Liver (tissue), 9 donors: ENCODE results near the gene HSPA12B. TPM values are rescaled to one million over a fixed set of nuclear protein-coding genes. Genes with fewer than 3 reads are reported as not detected.

Experiments used
- DNase-seq: peaks from one replicate; pipeline ENCODE4 v3.0.0-alpha.2; 2017; ENCODE audit warnings: low spot score
- H3K27ac ChIP-seq, 2 donors: one replicate each; pipeline ENCODE4 v1.7.0; 2013; ENCODE audit warnings: inconsistent platforms in 2 of 2, low read length in 2 of 2, control low read depth in 1 of 2, low read depth in 1 of 2, mild to moderate bottlenecking in 1 of 2
- H3K27me3 ChIP-seq, 4 donors: one replicate each; pipeline versions ENCODE4 v1.6.1 to v1.7.0; 2013; ENCODE audit warnings: low read length in 3 of 4, inconsistent platforms in 1 of 4, mild to moderate bottlenecking in 1 of 4, moderate library complexity in 1 of 4; ENCODE audit not compliant: control insufficient read depth in 4 of 4, insufficient read depth in 4 of 4
- H3K36me3 ChIP-seq, 4 donors: one replicate each; pipeline versions ENCODE4 v1.6.1 to v1.7.0; 2013; ENCODE audit warnings: low read length in 3 of 4, mild to moderate bottlenecking in 3 of 4, low read depth in 1 of 4, moderate library complexity in 1 of 4; ENCODE audit not compliant: control insufficient read depth in 4 of 4, insufficient read depth in 3 of 4
- H3K4me1 ChIP-seq, 4 donors: one replicate each; pipeline versions ENCODE4 v1.6.1 to v1.7.0; 2013; ENCODE audit warnings: low read length in 3 of 4, mild to moderate bottlenecking in 3 of 4, moderate library complexity in 1 of 4; ENCODE audit not compliant: control insufficient read depth in 4 of 4, insufficient read depth in 4 of 4
- H3K4me3 ChIP-seq, 3 donors: one replicate each; pipeline versions ENCODE4 v1.6.1 to v1.7.0; 2013; ENCODE audit warnings: low read length in 3 of 3, control low read depth in 1 of 3, low read depth in 1 of 3, mild to moderate bottlenecking in 1 of 3
- H3K9ac ChIP-seq, 2 donors: one replicate each; pipeline ENCODE4 v1.7.0; 2013; ENCODE audit warnings: low read length in 2 of 2, mild to moderate bottlenecking in 2 of 2, moderate library complexity in 2 of 2, control low read depth in 1 of 2, low read depth in 1 of 2
- H3K9me3 ChIP-seq, 4 donors: one replicate each; pipeline versions ENCODE4 v1.6.1 to v1.7.0; 2013; ENCODE audit warnings: low read length in 3 of 4; ENCODE audit not compliant: control insufficient read depth in 4 of 4
- ATF3 ChIP-seq: IDR thresholded peaks from 2 replicates; pipeline ENCODE4 v1.6.1; 2016; ENCODE audit warnings: antibody characterized with exemption
- CTCF ChIP-seq: fragments of 150-350 bp; IDR thresholded peaks from 2 replicates; pipeline ENCODE4 v1.5.1; 2017; ENCODE audit warnings: improper control_type of control experiment, low read depth, low read length; ENCODE audit not compliant: missing input control
- EGR1 ChIP-seq, 2 donors: IDR thresholded peaks; 2 replicates each; pipeline ENCODE4 v1.6.1; 2016 to 2018; ENCODE audit warnings: antibody characterized with exemption in 2 of 2, low read depth in 2 of 2
- FOXA1 ChIP-seq: IDR thresholded peaks from 2 replicates; pipeline ENCODE4 v1.6.1; 2016; ENCODE audit warnings: antibody characterized with exemption
- HNF4G ChIP-seq: IDR thresholded peaks from 2 replicates; pipeline ENCODE4 v1.6.1; 2016; ENCODE audit warnings: antibody characterized with exemption
- JUND ChIP-seq, 2 donors: IDR thresholded peaks; 2 replicates each; pipeline ENCODE4 v1.6.1; 2016; ENCODE audit warnings: antibody characterized with exemption in 2 of 2
- MAX ChIP-seq: IDR thresholded peaks from 2 replicates; pipeline ENCODE4 v1.6.1; 2016; ENCODE audit warnings: antibody characterized with exemption
- NR2F2 ChIP-seq: IDR thresholded peaks from 2 replicates; pipeline ENCODE4 v1.6.1; 2016; ENCODE audit warnings: antibody characterized with exemption
- RAD21 ChIP-seq, 2 donors: IDR thresholded peaks; 2 replicates each; pipeline ENCODE4 v1.6.1; 2016; ENCODE audit warnings: antibody characterized with exemption in 2 of 2, mild to moderate bottlenecking in 2 of 2
- REST ChIP-seq: IDR thresholded peaks from 2 replicates; pipeline ENCODE4 v1.6.1; 2016; ENCODE audit warnings: antibody characterized with exemption, mild to moderate bottlenecking
- RXRA ChIP-seq, 2 donors: IDR thresholded peaks; 2 replicates each; pipeline ENCODE4 v1.6.1; 2017 to 2018; ENCODE audit warnings: antibody characterized with exemption in 2 of 2, mild to moderate bottlenecking in 1 of 2
- SP1 ChIP-seq: IDR thresholded peaks from 2 replicates; pipeline ENCODE4 v1.6.1; 2018; ENCODE audit warnings: antibody characterized with exemption, mild to moderate bottlenecking
- TAF1 ChIP-seq: conservative IDR thresholded peaks from 2 replicates; pipeline ENCODE4 v1.6.1; 2016; ENCODE audit warnings: antibody characterized with exemption, mild to moderate bottlenecking
- YY1 ChIP-seq: IDR thresholded peaks from 2 replicates; pipeline ENCODE4 v1.6.1; 2016; ENCODE audit warnings: antibody characterized with exemption, mild to moderate bottlenecking
- WGBS: extraction: QIAGEN DNeasy Blood & Tissue Kit; methylation state at CpG from one replicate; pipeline ENCODE4 v1.1.7; 2013; 5-methylcytosine and 5-hydroxymethylcytosine counted together
- polyA plus RNA-seq, 2 donors: library from polyadenylated mRNA; stranded (reverse) in 1 of 2; unstranded in 1 of 2; fragments of 200-250 nt in 1 of 2; fragments of >200 nt in 1 of 2; fragmentation: Nextera tagmentation in 1 of 2; extraction: Ambion mirVana in 1 of 2; gene quantifications; one replicate each; pipeline versions ENCODE4 v1.2.1 to v1.2.3, GENCODE V29; 2013 to 2015
- total RNA-seq, 2 donors: library from RNA; depleted of rRNA; stranded (reverse); fragments of >200 nt; gene quantifications; one replicate each; pipeline ENCODE4 v1.2.3, GENCODE V29; 2014
- donor health status: healthy.
- donor health status: healthy.
- donor health status: healthy.
- donor health status: healthy.
- donor health status: healthy.

HSPA12B gene
- total and polyA plus RNA-seq, 4 donors = 0.72 to 1.8 (median 0.87) TPM

- TF ChIP-seq CTCF (no peak), NR2F2 (no peak), YY1 (no peak), FOXA1 (no peak)
Observed at GRCh38 chr20:3786126-3786484, 53.6 kb downstream of the HSPA12B start (continued).

GRCh38 chr20:3786665-3787323 lies 54.3 kb downstream of the HSPA12B start, which contains the start of gene CENPB:
CENPB (minus strand) TSS chr20:3786740; CDS start chr20:3786483, 257 bp downstream.
- WGBS = 3% methylated on average over 70 of the region's 70 CpGs
- Histone ChIP-seq H3K9ac (peak within 1 kb of the TSS in 1 of 2 donors; percentile 76), H3K4me1 (peaks cover 10 to 30% (median 19%) of the 10 kb centered on the region in 4 donors), H3K36me3 (peaks cover 0 to 5% (median 0%) of the 10 kb centered on the region in 4 donors), H3K27me3 (no peaks in the 10 kb centered on the region), H3K27ac (peak within 1 kb of the TSS; percentile 62 to 72), H3K9me3 (no peaks in the 10 kb centered on the region), H3K4me3 (peak within 1 kb of the TSS; percentile 76 to 89 (median 80))
- TF ChIP-seq MAX (no peak), REST (peak; percentile 94), EGR1 (IDR thresholded peaks at IDR 0.05; ENCODE audit: low read depth in 2 of 2) (no peak), CTCF (peak; percentile 84), RAD21 (IDR thresholded peaks at IDR 0.05) (peak; percentile 68 to 75)
- peak; percentile 94 for DNase-seq

- Histone ChIP-seq H3K9ac (peak overlapping the region in 1 of 2 donors; percentile 76), H3K36me3 (peaks cover 0 to 5% (median 0%) of the 10 kb centered on the region in 4 donors), H3K27ac (no peak overlapping the region), H3K4me3 (peak overlapping the region in 1 of 3 donors; percentile 31), H3K4me1 (peaks cover 10 to 29% (median 19%) of the 10 kb centered on the region in 4 donors), H3K9me3 (no peaks in the 10 kb centered on the region), H3K27me3 (no peaks in the 10 kb centered on the region)
- WGBS = 91% methylated on average over 5 of the region's 5 CpGs
- no peak for DNase-seq
- TF ChIP-seq NR2F2 = no peak
- TF ChIP-seq TAF1 = no peak
- no peak for TF ChIP-seq CTCF
- TF ChIP-seq ATF3 = no peak
- no peak for TF ChIP-seq RAD21 (IDR thresholded peaks at IDR 0.05)
- TF ChIP-seq HNF4G = no peak
- TF ChIP-seq YY1 = no peak
- no peak for TF ChIP-seq SP1
- TF ChIP-seq RXRA (IDR thresholded peaks at IDR 0.05) = no peak
- no peak for TF ChIP-seq JUND (IDR thresholded peaks at IDR 0.05)
- no peak for TF ChIP-seq MAX
Observed at GRCh38 chr20:3787324-3788014, 55.0 kb downstream of the HSPA12B start.
